HEK293T (cell line): ENCODE results near the gene RAPGEF5.

Experiments used
- L3MBTL2 ChIP-seq: fragments of 450-650 bp; conservative IDR thresholded peaks from 2 replicates; pipeline ENCODE4 v1.6.1; 2016; ENCODE audit warnings: mild to moderate bottlenecking
- NFRKB ChIP-seq: fragments of 450-650 bp; IDR thresholded peaks from 2 replicates; pipeline ENCODE4 v1.6.1; 2016; ENCODE audit warnings: mild to moderate bottlenecking, moderate library complexity
- SP1 ChIP-seq: fragments of 450-650 bp; IDR thresholded peaks from 2 replicates; pipeline ENCODE4 v1.6.1; 2017
- ZNF384 ChIP-seq: fragments of 450-650 bp; IDR thresholded peaks from 2 replicates; pipeline ENCODE4 v1.6.1; 2016

DNA sequence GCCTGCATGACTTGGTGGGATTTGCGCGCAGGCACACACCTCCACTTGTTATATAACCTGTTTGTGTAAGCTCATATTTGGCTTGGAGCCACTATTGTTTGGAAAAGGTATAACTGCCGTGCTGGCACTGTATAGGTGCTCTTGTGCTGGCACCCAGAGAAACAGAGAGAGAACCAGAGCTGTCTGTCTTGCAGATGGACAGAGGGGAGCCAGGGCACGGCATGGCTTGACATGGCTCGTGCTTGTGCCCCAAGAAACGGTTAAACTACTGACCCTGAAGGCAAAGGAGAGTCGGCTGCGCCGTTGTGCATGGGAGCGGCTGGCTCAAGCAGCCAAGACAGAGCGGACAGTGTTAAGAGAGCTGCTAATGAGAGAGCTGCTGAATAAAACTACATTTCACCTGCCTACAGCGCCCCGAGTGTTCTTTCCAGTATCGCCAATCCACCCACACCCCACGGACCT is 23.2 kb downstream of the RAPGEF5 start:
- no peak for TF ChIP-seq NFRKB
- no peak for TF ChIP-seq ZNF384
- TF ChIP-seq SP1: no peak
- no peak for TF ChIP-seq L3MBTL2
